HCEC 1CT (cell line): ENCODE measurements around the gene MRPL24.
A peak's percentile ranks its signal among the peaks of the same experiment; 100 is the strongest.

Experiments
- DNase-seq: peaks from one replicate; pipeline ENCODE4 v3.0.0-alpha.2; 2017

Gene MRPL24

GRCh38 chr1:156743367-156744302, 2.7 kb upstream of the MRPL24 start:
- no peak for DNase-seq

GRCh38 chr1:156742801-156743200, 1.9 kb upstream of the MRPL24 start:
- DNase-seq = no peak

- no peak for DNase-seq
Measured at GRCh38 chr1:156742017-156742416, 1.1 kb upstream of the MRPL24 start.

DNA sequence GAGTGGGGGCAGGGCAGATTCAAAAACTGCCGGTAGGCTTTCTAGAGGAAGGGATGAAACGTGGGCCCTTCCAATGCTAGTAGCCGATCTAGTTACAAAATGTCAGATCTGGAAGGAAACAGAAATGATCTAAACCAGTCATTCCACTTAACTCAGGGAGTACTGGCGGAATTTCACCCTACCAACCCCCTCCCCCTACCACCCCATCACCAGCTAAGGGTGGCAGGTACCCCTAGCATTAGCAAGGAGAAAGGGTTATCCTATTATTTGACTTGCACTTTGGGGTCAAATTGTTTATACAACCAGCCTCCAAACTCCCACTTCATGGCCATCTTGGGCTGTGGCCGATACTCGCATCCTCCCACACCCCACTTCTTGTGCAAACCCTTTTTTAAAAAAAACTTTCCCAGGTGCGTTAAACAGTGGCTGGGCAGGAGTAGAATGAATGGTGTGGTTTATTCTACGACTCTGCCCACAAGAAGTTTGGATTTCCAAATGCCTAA, 644 bp upstream of the MRPL24 start:
- no peak for DNase-seq

DNA sequence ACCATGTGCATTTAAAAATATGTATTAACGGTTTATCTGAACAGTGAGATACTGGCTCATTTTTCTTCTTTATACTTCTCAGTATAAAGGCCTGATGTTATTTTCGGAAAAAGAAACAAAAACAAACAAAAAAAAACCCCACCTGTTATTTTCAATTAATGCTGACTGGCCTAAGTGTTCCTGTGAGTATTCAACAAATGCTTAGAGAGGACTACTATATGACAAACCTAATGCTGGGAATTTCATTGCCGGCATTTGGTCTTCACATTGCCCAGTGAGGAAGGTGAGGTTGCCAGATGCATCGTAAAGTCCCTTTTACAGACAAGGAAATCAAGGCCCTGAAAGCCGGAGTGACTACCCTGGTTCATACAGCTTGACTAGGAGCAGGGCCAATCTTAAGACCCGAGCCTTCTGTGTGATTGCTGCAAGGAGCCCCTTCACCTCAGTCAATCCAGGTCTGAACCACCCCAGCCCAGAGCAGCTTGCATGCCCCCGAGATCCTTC, 599 bp downstream of the MRPL24 start:
- no peak for DNase-seq

DNA sequence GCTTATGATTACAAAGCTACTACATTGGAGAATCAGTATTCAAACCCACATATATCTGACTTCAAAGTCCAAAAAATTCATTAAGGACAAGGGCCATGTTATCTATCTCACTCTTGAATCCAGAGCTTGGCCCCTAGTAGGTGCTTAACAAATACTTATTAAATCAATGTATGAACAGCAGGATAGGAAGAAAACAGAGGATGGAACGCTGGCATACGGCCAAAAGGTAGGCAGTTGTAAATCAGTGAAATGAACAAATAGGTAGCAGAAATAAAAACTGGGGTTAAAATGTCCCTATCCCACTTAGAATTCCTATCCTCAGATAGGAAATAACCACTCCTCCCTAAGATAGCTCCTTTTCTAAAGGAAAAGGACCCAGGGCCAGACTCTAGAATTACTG, 2.0 kb downstream of the MRPL24 start:
- no peak for DNase-seq

DNA sequence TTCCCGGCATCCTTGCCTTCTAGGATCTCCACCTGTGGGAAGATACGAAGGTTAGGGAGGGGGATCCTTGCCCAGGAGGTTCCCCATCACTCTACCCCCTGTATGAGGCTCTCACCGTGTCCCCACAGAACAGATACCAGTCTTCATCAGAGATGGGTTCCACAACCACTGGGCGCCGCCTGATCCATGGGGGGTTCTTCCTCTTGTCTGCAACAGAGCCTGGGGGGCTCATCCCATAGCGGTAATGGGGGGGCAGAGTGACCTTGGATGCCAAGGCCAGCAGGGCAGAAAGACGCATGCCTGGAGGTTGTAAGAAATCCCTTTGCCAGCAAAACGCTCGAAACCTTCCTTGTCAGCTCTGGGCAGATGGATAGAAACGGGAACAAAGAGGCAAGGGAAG, 2.5 kb downstream of the MRPL24 start:
- no peak for DNase-seq

- no peak for DNase-seq
Measured at GRCh38 chr1:156733989-156734584, 6.8 kb downstream of the MRPL24 start.

- DNase-seq = peak; percentile 99
Measured at GRCh38 chr1:156728599-156729462, 12.1 kb downstream of the MRPL24 start, which contains the start of gene ISG20L2. Gene ISG20L2 (minus strand): TSS chr1:156728766. CDS start chr1:156727652, 1,114 bp downstream.

- DNase-seq = peak; percentile 75
Measured at GRCh38 chr1:156727926-156728598, 12.8 kb downstream of the MRPL24 start, which contains the start of gene METTL25B. Gene METTL25B (plus strand): TSS chr1:156728469. CDS start chr1:156729105, 636 bp downstream.

DNA sequence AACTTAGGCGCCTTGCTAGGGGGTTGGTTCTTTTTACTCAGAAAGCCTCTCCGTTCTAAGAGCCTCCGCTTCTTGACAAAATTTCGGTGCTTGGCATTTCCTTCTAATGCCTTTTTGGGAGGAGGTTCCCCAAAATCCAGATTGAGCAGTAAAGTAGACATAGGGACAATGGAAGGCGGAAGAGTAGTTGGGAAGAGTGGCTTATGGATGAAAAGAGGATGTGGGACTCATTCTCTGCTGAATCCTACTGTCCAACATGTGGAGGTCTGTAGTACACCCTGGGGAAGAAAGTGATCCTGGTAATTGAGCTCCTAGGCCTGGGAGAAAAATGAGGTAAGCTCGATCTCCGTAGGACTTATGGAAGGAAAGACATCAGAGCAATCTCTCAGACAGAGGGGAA, 13.4 kb downstream of the MRPL24 start:
- DNase-seq = no peak

DNA sequence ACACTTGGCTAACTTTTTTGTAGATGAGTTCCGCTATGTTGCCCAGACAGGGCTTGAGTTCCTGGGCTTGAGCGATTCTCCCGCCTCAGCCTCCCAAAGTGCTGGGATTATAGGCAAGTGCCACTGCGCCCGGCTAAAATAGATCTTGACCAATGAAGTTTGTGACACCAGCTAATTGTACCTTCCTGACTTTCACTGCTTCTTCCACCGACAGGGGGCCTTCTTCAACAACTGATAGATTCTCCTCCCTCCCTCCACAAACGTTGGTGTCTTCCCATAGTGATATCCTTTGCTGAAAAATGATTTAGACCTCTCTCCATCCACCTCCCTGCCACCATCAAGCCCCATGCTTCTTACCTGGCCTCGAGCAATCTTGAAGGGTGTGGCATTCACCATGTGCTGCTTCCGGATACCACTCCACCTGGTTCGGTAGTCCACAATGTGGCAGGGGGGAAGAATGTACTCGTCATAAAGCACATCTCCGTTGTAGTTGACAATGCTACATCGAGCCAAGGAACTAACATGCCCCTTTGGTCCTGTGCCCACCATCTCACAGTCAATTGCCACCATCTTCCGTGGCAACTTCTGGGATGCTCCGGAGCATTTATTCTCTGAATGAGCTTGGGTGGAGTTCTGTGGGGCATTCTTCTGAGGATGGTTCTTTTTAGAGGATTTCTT, 14.2 kb downstream of the MRPL24 start:
- peak; percentile 72 for DNase-seq

GRCh38 chr1:156725683-156726280, 15.1 kb downstream of the MRPL24 start:
- peak; percentile 86 for DNase-seq

GRCh38 chr1:156721535-156721934, 19.4 kb downstream of the MRPL24 start:
- no peak for DNase-seq

- no peak for DNase-seq
Measured at GRCh38 chr1:156721131-156721530, 19.8 kb downstream of the MRPL24 start.

- no peak for DNase-seq
Measured at GRCh38 chr1:156717351-156717750, 23.5 kb downstream of the MRPL24 start.

GRCh38 chr1:156714830-156715229, 26.1 kb downstream of the MRPL24 start:
- DNase-seq = no peak

GRCh38 chr1:156712626-156713025, 28.3 kb downstream of the MRPL24 start:
- peak; percentile 47 for DNase-seq

GRCh38 chr1:156711011-156711817, 29.7 kb downstream of the MRPL24 start:
- no peak for DNase-seq
